Loucy (cell line): ENCODE data around the gene ADAM11.

Experiments
- H2AFZ ChIP-seq: fragments of 200-600 bp; sonication (generic); 2 replicates; pipeline ENCODE4 v1.6.0; 2016; ENCODE audit warnings: antibody characterized with exemption, mild to moderate bottlenecking, low read length, moderate library complexity
- H3F3A ChIP-seq: fragments of 200-600 bp; 2 replicates; pipeline ENCODE4 v1.6.0; 2016; ENCODE audit warnings: antibody characterized with exemption, low read depth, mild to moderate bottlenecking
- H3K27me3 ChIP-seq: fragments of 200-600 bp; sonication (generic); 2 replicates; pipeline ENCODE4 v1.6.1; 2014; ENCODE audit warnings: low read length, mild to moderate bottlenecking; ENCODE audit not compliant: insufficient read depth, poor library complexity, severe bottlenecking
- H3K36me3 ChIP-seq: fragments of 200-600 bp; sonication (generic); 2 replicates; pipeline ENCODE4 v1.6.1; 2016; ENCODE audit warnings: low read length; ENCODE audit not compliant: insufficient read depth
- H3K4me1 ChIP-seq: fragments of 200-600 bp; sonication (generic); 2 replicates; pipeline ENCODE4 v1.5.1; 2014; ENCODE audit warnings: low read length, mild to moderate bottlenecking; ENCODE audit not compliant: insufficient read depth, poor library complexity, severe bottlenecking
- H3K4me2 ChIP-seq: fragments of 200-600 bp; sonication (generic); 2 replicates; pipeline ENCODE4 v1.6.0; 2014; ENCODE audit warnings: antibody characterized with exemption, low read length, low read depth, mild to moderate bottlenecking; ENCODE audit not compliant: poor library complexity, severe bottlenecking
- H3K4me3 ChIP-seq: fragments of 200-600 bp; sonication (generic); 2 replicates; pipeline ENCODE4 v1.5.1; 2014; ENCODE audit warnings: low read length, mild to moderate bottlenecking, mixed read lengths; ENCODE audit not compliant: poor library complexity, severe bottlenecking
- H3K79me2 ChIP-seq: fragments of 200-600 bp; sonication (generic); 2 replicates; pipeline ENCODE4 v1.6.1; 2014; ENCODE audit warnings: low read length; ENCODE audit not compliant: insufficient read depth
- H3K9ac ChIP-seq: fragments of 200-600 bp; sonication (generic); 2 replicates; pipeline ENCODE4 v1.6.0; 2014; ENCODE audit warnings: mild to moderate bottlenecking, low read depth, low read length, moderate library complexity; ENCODE audit not compliant: poor library complexity, severe bottlenecking
- H3K9me2 ChIP-seq: fragments of 200-600 bp; sonication (generic); replicated peaks from 2 replicates; pipeline ENCODE4 v1.6.1; 2016; ENCODE audit warnings: low read depth, low read length, mixed read lengths
- H3K9me3 ChIP-seq: fragments of 200-600 bp; sonication (generic); 2 replicates; pipeline ENCODE4 v1.6.1; 2014; ENCODE audit warnings: mild to moderate bottlenecking, antibody characterized with exemption, low read length, low read depth; ENCODE audit not compliant: insufficient read depth
- H4K20me1 ChIP-seq: fragments of 200-600 bp; sonication (generic); 2 replicates; pipeline ENCODE4 v1.6.0; 2014; ENCODE audit warnings: antibody characterized with exemption, low read length, mild to moderate bottlenecking; ENCODE audit not compliant: insufficient read depth, poor library complexity, severe bottlenecking
- EZH2phosphoT487 ChIP-seq: fragments of 200-600 bp; IDR thresholded peaks from 2 replicates; pipeline ENCODE4 v1.6.1; 2018; ENCODE audit warnings: antibody characterized with exemption, mild to moderate bottlenecking, moderate library complexity, borderline replicate concordance
- TF ChIP-seq, protein P1 (sequence below): fragments of 200-600 bp; sonication (generic); conservative IDR thresholded peaks from 2 replicates; pipeline ENCODE4 v1.5.1; 2014; ENCODE audit warnings: mild to moderate bottlenecking, antibody characterized with exemption, low read length

Gene ADAM11

DNA sequence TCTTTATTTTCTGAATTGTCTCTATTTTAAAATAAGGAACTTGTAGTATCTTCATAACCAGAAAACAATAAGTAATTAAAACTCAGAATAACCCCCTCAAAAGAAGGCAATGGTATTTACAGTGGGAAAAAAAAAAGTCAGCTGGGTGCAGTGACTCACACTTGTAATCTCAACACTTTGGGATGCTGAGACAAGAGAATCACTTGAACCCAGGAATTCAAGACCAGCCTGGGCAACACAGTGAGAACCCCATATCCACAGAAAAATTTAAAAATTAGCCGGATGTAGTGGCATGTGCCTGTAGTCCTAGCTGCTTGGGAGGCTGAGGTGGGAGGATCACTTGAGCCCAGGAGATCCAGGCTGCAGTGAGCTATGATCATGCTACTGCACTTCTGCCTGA lies 33.5 kb downstream of the ADAM11 start:
- H3K36me3 ChIP-seq = no peaks in the 10 kb centered on the region
- no peak overlapping the region for H3K4me2 ChIP-seq
- H3K9me3 ChIP-seq = no peaks in the 10 kb centered on the region
- H3F3A ChIP-seq = no peaks in the 10 kb centered on the region
- H3K79me2 ChIP-seq = no peaks in the 10 kb centered on the region
- no peak overlapping the region for H2AFZ ChIP-seq
- no peaks in the 10 kb centered on the region for H3K9me2 ChIP-seq
- H3K4me1 ChIP-seq = peaks cover 8% of the 10 kb centered on the region
- H3K4me3 ChIP-seq = no peak overlapping the region
- H3K9ac ChIP-seq = no peak overlapping the region
- H4K20me1 ChIP-seq = no peaks in the 10 kb centered on the region
- TF ChIP-seq EZH2phosphoT487 = no peak
- TF ChIP-seq, protein P1, sequence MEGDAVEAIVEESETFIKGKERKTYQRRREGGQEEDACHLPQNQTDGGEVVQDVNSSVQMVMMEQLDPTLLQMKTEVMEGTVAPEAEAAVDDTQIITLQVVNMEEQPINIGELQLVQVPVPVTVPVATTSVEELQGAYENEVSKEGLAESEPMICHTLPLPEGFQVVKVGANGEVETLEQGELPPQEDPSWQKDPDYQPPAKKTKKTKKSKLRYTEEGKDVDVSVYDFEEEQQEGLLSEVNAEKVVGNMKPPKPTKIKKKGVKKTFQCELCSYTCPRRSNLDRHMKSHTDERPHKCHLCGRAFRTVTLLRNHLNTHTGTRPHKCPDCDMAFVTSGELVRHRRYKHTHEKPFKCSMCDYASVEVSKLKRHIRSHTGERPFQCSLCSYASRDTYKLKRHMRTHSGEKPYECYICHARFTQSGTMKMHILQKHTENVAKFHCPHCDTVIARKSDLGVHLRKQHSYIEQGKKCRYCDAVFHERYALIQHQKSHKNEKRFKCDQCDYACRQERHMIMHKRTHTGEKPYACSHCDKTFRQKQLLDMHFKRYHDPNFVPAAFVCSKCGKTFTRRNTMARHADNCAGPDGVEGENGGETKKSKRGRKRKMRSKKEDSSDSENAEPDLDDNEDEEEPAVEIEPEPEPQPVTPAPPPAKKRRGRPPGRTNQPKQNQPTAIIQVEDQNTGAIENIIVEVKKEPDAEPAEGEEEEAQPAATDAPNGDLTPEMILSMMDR = no peak
- no peaks in the 10 kb centered on the region for H3K27me3 ChIP-seq

GRCh38 chr17:44793885-44794842 lies 35.4 kb downstream of the ADAM11 start:
- no peak overlapping the region for H3K9ac ChIP-seq
- no peaks in the 10 kb centered on the region for H3K27me3 ChIP-seq
- no peaks in the 10 kb centered on the region for H3K79me2 ChIP-seq
- H3K9me3 ChIP-seq = no peaks in the 10 kb centered on the region
- no peaks in the 10 kb centered on the region for H3K9me2 ChIP-seq
- TF ChIP-seq, protein P1 = no peak
- no peak for TF ChIP-seq EZH2phosphoT487
- H3K4me2 ChIP-seq = no peak overlapping the region
- no peaks in the 10 kb centered on the region for H4K20me1 ChIP-seq
- H3K36me3 ChIP-seq = no peaks in the 10 kb centered on the region
- H3K4me3 ChIP-seq = no peak overlapping the region
- peak overlapping the region; percentile 83; the same call in 1 of the 2 replicates for H2AFZ ChIP-seq
- peaks cover 8% of the 10 kb centered on the region for H3K4me1 ChIP-seq
- no peaks in the 10 kb centered on the region for H3F3A ChIP-seq

DNA sequence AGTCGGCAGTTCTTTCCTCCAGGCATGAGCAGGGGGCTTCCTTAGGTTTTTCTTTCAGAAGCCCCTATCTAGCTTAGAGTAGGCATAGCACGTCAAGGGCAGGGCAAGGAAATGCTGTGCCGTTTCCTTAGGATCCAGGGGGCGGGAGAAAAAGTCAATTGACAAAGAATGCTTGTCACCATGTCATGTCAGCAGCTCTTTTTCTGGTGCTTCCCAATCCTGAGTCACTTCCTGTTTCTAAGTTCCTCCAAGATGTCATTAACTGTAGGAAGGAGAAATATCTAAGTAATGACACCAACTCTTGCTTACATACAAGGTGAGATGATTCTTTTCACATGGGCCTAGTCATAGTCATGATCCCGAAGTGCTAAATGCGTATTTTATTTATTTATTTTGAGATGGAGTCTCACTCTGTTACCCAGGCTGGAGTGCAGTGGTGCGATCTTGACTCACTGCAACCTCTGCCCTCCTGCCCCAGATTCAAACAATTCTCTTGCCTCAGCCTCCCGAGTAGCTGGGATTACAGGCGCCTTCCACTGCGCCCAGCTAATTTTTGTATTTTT lies 36.1 kb downstream of the ADAM11 start:
- H3K4me2 ChIP-seq = no peak overlapping the region
- no peaks in the 10 kb centered on the region for H3K9me2 ChIP-seq

More for the DNA sequence above, 36.1 kb downstream of the ADAM11 start:
- Histone ChIP-seq H3K4me1 (peaks cover 8% of the 10 kb centered on the region), H3K27me3 (no peaks in the 10 kb centered on the region), H2AFZ (peak overlapping the region; percentile 83), H3K36me3 (no peaks in the 10 kb centered on the region), H3K79me2 (no peaks in the 10 kb centered on the region), H3K9me3 (no peaks in the 10 kb centered on the region), H3F3A (no peaks in the 10 kb centered on the region), H3K9ac (no peak overlapping the region), H3K4me3 (no peak overlapping the region), H4K20me1 (no peaks in the 10 kb centered on the region)
- TF ChIP-seq, protein P1 = no peak
- TF ChIP-seq EZH2phosphoT487 = no peak
